HCT116 (cell line): ENCODE data around the gene GALNT15. TPM values are rescaled to one million over a fixed set of nuclear protein-coding genes. Genes with fewer than 3 reads are reported as not detected.

Experiments
- ATAC-seq: fragments of 200-7000 bp; cut with Tn5 transposase; 2 replicates; pipeline ENCODE4 v1.9.1; 2020; ENCODE audit warnings: mild to moderate bottlenecking, moderate library complexity
- BruUV-seq: library from RNA; stranded (reverse); fragments of 400-500 nt; replicated peaks from 2 replicates; lab custom pipeline; 2021; lab: Mats Ljungman, UMichigan
- CTCF ChIA-PET: fragments of 300-600 bp; sonication (Branson Sonifier 250); formaldehyde crosslinking; loops from one replicate; lab custom pipeline; 2021; ENCODE audit warnings: antibody characterized with exemption; lab: Charles Lee
- POLR2A ChIA-PET: fragments of 300-600, 350-600 bp; sonication (Branson Sonifier 250); formaldehyde crosslinking; loops from one replicate; lab custom pipeline; 2021; ENCODE audit warnings: antibody characterized with exemption; lab: Charles Lee
- RAD21 ChIA-PET, 2 experiments: fragments of 300-600 bp; sonication (Branson Sonifier 250); formaldehyde crosslinking; loops; one replicate each; lab custom pipeline; 2023; ENCODE audit warnings: low total read pairs in 2 of 2; ENCODE audit not compliant: uncharacterized antibody in 2 of 2, unreplicated experiment in 2 of 2, low non-redundant PET in 1 of 2; lab: Charles Lee
- DNase-seq: peaks from one replicate; pipeline ENCODE4 v3.0.0-alpha.2; 2010; ENCODE audit warnings: low read depth, low spot score
- H2AFZ ChIP-seq: fragments of 200-600 bp; shearing (Covaris generic), sonication (generic); 2 replicates; pipeline ENCODE4 v1.6.1; 2017; ENCODE audit warnings: low read depth, mixed run types, mixed read lengths, antibody characterized with exemption, low read length; ENCODE audit not compliant: poor library complexity, severe bottlenecking
- H3K27ac ChIP-seq: 2 replicates; pipeline ENCODE4 v1.5.1; 2012; ENCODE audit warnings: low read depth, low read length
- H3K27me3 ChIP-seq: fragments of 200-600 bp; sonication (generic); 2 replicates; pipeline ENCODE4 v1.6.1; 2016; ENCODE audit warnings: mixed run types, low read length, mixed read lengths; ENCODE audit not compliant: insufficient read depth
- H3K36me3 ChIP-seq, 2 experiments: fragments of 200-500 bp in 1 of 2; fragments of 200-600 bp in 1 of 2; sonication (Bioruptor generic) in 1 of 2; sonication (generic) in 1 of 2; 2 replicates each; pipeline versions ENCODE4 v1.5.1 to v1.6.1; 2014 to 2016; ENCODE audit warnings: low read length in 2 of 2, inconsistent platforms in 1 of 2, mixed read lengths in 1 of 2, mixed run types in 1 of 2; ENCODE audit not compliant: insufficient read depth in 2 of 2, control insufficient read depth in 1 of 2
- H3K4me1 ChIP-seq, 2 experiments: fragments of 200-600 bp in 1 of 2; sonication (generic) in 1 of 2; 2 replicates each; pipeline versions ENCODE4 v1.5.1 to v1.6.1; 2012 to 2017; ENCODE audit warnings: low read length in 2 of 2, inconsistent platforms in 1 of 2, mild to moderate bottlenecking in 1 of 2, mixed read lengths in 1 of 2, mixed run types in 1 of 2, moderate library complexity in 1 of 2; ENCODE audit not compliant: insufficient read depth in 2 of 2, control insufficient read depth in 1 of 2
- H3K4me2 ChIP-seq: fragments of 200-600 bp; sonication (generic); 2 replicates; pipeline ENCODE4 v1.6.1; 2017; ENCODE audit warnings: mixed run types, low read length, mixed read lengths
- H3K4me3 ChIP-seq, 2 experiments: fragments of 200-600 bp in 1 of 2; sonication (generic) in 1 of 2; replicated peaks in 1 of 2; 2 replicates each; pipeline ENCODE4 v1.5.1; 2011 to 2016; ENCODE audit warnings: low read length in 2 of 2, control low read depth in 1 of 2, low read depth in 1 of 2, mild to moderate bottlenecking in 1 of 2, mixed read lengths in 1 of 2, mixed run types in 1 of 2
- H3K79me2 ChIP-seq: fragments of 200-600 bp; sonication (generic); 2 replicates; pipeline ENCODE4 v1.6.1; 2017; ENCODE audit warnings: mild to moderate bottlenecking, mixed run types, low read length, moderate library complexity, mixed read lengths; ENCODE audit not compliant: insufficient read depth
- H3K9ac ChIP-seq: fragments of 200-600 bp; sonication (generic); 2 replicates; pipeline ENCODE4 v1.6.1; 2016; ENCODE audit warnings: low read length, mixed read lengths
- H3K9me2 ChIP-seq: fragments of 200-600 bp; sonication (generic), shearing (Covaris generic); 2 replicates; pipeline ENCODE4 v1.6.1; 2017; ENCODE audit warnings: mixed run types, mild to moderate bottlenecking, moderate library complexity; ENCODE audit not compliant: insufficient read depth
- H3K9me3 ChIP-seq, 2 experiments: fragments of 200-500 bp in 1 of 2; fragments of 200-600 bp in 1 of 2; sonication (Bioruptor generic) in 1 of 2; sonication (generic) in 1 of 2; 2 replicates each; pipeline ENCODE4 v1.6.1; 2014 to 2017; ENCODE audit warnings: low read length in 2 of 2, mixed read lengths in 2 of 2, inconsistent platforms in 1 of 2, low read depth in 1 of 2, mild to moderate bottlenecking in 1 of 2, mixed run types in 1 of 2, moderate library complexity in 1 of 2; ENCODE audit not compliant: control insufficient read depth in 1 of 2, insufficient read depth in 1 of 2
- H4K20me1 ChIP-seq: fragments of 200-600 bp; sonication (generic), shearing (Covaris generic); 2 replicates; pipeline ENCODE4 v1.6.1; 2017; ENCODE audit warnings: mixed run types, mild to moderate bottlenecking, moderate library complexity; ENCODE audit not compliant: insufficient read depth
- CBX3 ChIP-seq: IDR thresholded peaks from 2 replicates; pipeline ENCODE4 v1.6.1; 2012; ENCODE audit warnings: low read depth
- CEBPB ChIP-seq: IDR thresholded peaks from 2 replicates; pipeline ENCODE4 v1.6.1; 2012; ENCODE audit warnings: low read depth
- EGR1 ChIP-seq: IDR thresholded peaks from 2 replicates; pipeline ENCODE4 v1.6.1; 2012; ENCODE audit warnings: low read depth
- POLR2AphosphoS5 ChIP-seq: IDR thresholded peaks from 2 replicates; pipeline ENCODE4 v1.6.1; 2011; ENCODE audit warnings: mild to moderate bottlenecking, low read depth, low read length, moderate library complexity
- TCF7L2 ChIP-seq: IDR thresholded peaks from 2 replicates; pipeline ENCODE4 v1.7.0; 2011; ENCODE audit warnings: borderline replicate concordance, inconsistent platforms; ENCODE audit not compliant: insufficient read depth, insufficient read length; ENCODE audit errors: extremely low read depth
- YY1 ChIP-seq: IDR thresholded peaks from 2 replicates; pipeline ENCODE4 v1.6.1; 2011; ENCODE audit warnings: low read length, low read depth, moderate library complexity, mild to moderate bottlenecking; ENCODE audit not compliant: insufficient replicate concordance; ENCODE audit errors: extremely low read depth
- ZNF274 ChIP-seq: fragments of 200-500 bp; sonication (Bioruptor generic); IDR thresholded peaks from 2 replicates; pipeline ENCODE4 v1.6.1; 2014; ENCODE audit warnings: mild to moderate bottlenecking, low read depth, low read length, inconsistent platforms
- intact Hi-C: fragments of 100-400 bp; cut with micrococcal nuclease; formaldehyde crosslinking; loops from 2 replicates; pipeline ENCODE4 v1.10.0; 2022
- total RNA-seq: library from RNA; stranded (reverse); gene quantifications from one replicate; pipeline ENCODE4 v1.2.1, GENCODE V29; 2021; ENCODE audit not compliant: unreplicated experiment
- TF ChIP-seq, protein P1 (sequence below), 3 experiments: fragments of 200-600 bp in 1 of 3; sonication (generic) in 1 of 3; IDR thresholded peaks in 2 of 3; conservative IDR thresholded peaks in 1 of 3; 2 replicates each; pipeline ENCODE4 v1.5.1; 2012 to 2017; ENCODE audit warnings: low read depth in 2 of 3, low read length in 2 of 3, antibody characterized with exemption in 1 of 3, borderline replicate concordance in 1 of 3, control low read depth in 1 of 3, mild to moderate bottlenecking in 1 of 3, mixed read lengths in 1 of 3, mixed run types in 1 of 3, moderate library complexity in 1 of 3; ENCODE audit not compliant: insufficient read depth in 1 of 3
- TF ChIP-seq, protein P2 (sequence below): IDR thresholded peaks from 2 replicates; pipeline ENCODE4 v1.6.1; 2012; ENCODE audit warnings: low read depth
- TF ChIP-seq, protein P3 (sequence below): IDR thresholded peaks from 2 replicates; pipeline ENCODE4 v1.6.1; 2011; ENCODE audit warnings: mild to moderate bottlenecking, low read length, moderate library complexity; ENCODE audit not compliant: insufficient replicate concordance; ENCODE audit errors: extremely low read depth
- TF ChIP-seq, protein P4 (sequence below): IDR thresholded peaks from 2 replicates; pipeline ENCODE4 v1.6.1; 2012

GALNT15 gene
- total RNA-seq, 1 experiment from 2014 or later: 0.05 TPM

DNA sequence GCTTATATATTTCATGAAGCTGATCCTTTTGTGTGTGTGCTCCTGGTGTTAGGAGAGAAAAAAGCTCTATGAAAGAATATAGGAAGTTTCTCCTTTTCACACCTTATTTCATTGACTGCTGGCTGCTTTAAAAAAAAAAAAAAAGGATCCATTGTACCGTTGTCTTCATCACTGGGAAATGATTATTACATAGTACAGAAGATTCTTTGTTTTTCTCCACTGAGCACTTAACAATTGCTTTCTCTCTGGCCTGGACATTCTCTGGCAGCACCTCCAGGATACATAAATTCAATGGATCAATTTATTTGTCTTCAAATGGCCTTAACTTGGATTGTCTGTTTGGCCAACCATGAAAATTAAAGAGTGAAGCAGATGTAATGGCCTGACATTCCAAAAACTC lies 53.1 kb downstream of the GALNT15 start:
- Histone ChIP-seq H3K27me3 (no peaks in the 10 kb centered on the region), H3K9me2 (no peaks in the 10 kb centered on the region), H3K27ac (no peak overlapping the region), H3K36me3 (no peaks in the 10 kb centered on the region), H3K9ac (no peak overlapping the region), H4K20me1 (no peaks in the 10 kb centered on the region), H3K4me3 (no peak overlapping the region), H3K4me1 (no peaks in the 10 kb centered on the region), H3K79me2 (no peaks in the 10 kb centered on the region), H3K4me2 (no peak overlapping the region), H2AFZ (no peak overlapping the region), H3K9me3 (no peaks in the 10 kb centered on the region)
- intact Hi-C loops: no loop called here
- POLR2A ChIA-PET: no interaction called here
- ATAC-seq: no peak
- no peak for DNase-seq
- no peak for TF ChIP-seq CBX3
- TF ChIP-seq POLR2AphosphoS5: no peak
- TF ChIP-seq, protein P1, sequence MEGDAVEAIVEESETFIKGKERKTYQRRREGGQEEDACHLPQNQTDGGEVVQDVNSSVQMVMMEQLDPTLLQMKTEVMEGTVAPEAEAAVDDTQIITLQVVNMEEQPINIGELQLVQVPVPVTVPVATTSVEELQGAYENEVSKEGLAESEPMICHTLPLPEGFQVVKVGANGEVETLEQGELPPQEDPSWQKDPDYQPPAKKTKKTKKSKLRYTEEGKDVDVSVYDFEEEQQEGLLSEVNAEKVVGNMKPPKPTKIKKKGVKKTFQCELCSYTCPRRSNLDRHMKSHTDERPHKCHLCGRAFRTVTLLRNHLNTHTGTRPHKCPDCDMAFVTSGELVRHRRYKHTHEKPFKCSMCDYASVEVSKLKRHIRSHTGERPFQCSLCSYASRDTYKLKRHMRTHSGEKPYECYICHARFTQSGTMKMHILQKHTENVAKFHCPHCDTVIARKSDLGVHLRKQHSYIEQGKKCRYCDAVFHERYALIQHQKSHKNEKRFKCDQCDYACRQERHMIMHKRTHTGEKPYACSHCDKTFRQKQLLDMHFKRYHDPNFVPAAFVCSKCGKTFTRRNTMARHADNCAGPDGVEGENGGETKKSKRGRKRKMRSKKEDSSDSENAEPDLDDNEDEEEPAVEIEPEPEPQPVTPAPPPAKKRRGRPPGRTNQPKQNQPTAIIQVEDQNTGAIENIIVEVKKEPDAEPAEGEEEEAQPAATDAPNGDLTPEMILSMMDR (IDR thresholded peaks at IDR 0.05 in 2 of 3, conservative IDR thresholded peaks at IDR 0.05 in 1 of 3; ENCODE audit: borderline replicate concordance in 1 of 3, insufficient read depth in 1 of 3, low read depth in 2 of 3, low read length in 2 of 3): no peak
- TF ChIP-seq, protein P2, sequence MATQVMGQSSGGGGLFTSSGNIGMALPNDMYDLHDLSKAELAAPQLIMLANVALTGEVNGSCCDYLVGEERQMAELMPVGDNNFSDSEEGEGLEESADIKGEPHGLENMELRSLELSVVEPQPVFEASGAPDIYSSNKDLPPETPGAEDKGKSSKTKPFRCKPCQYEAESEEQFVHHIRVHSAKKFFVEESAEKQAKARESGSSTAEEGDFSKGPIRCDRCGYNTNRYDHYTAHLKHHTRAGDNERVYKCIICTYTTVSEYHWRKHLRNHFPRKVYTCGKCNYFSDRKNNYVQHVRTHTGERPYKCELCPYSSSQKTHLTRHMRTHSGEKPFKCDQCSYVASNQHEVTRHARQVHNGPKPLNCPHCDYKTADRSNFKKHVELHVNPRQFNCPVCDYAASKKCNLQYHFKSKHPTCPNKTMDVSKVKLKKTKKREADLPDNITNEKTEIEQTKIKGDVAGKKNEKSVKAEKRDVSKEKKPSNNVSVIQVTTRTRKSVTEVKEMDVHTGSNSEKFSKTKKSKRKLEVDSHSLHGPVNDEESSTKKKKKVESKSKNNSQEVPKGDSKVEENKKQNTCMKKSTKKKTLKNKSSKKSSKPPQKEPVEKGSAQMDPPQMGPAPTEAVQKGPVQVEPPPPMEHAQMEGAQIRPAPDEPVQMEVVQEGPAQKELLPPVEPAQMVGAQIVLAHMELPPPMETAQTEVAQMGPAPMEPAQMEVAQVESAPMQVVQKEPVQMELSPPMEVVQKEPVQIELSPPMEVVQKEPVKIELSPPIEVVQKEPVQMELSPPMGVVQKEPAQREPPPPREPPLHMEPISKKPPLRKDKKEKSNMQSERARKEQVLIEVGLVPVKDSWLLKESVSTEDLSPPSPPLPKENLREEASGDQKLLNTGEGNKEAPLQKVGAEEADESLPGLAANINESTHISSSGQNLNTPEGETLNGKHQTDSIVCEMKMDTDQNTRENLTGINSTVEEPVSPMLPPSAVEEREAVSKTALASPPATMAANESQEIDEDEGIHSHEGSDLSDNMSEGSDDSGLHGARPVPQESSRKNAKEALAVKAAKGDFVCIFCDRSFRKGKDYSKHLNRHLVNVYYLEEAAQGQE: no peak
- TF ChIP-seq, protein P3, sequence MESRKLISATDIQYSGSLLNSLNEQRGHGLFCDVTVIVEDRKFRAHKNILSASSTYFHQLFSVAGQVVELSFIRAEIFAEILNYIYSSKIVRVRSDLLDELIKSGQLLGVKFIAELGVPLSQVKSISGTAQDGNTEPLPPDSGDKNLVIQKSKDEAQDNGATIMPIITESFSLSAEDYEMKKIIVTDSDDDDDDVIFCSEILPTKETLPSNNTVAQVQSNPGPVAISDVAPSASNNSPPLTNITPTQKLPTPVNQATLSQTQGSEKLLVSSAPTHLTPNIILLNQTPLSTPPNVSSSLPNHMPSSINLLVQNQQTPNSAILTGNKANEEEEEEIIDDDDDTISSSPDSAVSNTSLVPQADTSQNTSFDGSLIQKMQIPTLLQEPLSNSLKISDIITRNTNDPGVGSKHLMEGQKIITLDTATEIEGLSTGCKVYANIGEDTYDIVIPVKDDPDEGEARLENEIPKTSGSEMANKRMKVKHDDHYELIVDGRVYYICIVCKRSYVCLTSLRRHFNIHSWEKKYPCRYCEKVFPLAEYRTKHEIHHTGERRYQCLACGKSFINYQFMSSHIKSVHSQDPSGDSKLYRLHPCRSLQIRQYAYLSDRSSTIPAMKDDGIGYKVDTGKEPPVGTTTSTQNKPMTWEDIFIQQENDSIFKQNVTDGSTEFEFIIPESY: no peak
- TF ChIP-seq, protein P4, sequence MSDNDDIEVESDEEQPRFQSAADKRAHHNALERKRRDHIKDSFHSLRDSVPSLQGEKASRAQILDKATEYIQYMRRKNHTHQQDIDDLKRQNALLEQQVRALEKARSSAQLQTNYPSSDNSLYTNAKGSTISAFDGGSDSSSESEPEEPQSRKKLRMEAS: no peak
- TF ChIP-seq ZNF274: no peak
- no peak for TF ChIP-seq YY1
- no peak for TF ChIP-seq TCF7L2
- TF ChIP-seq EGR1: no peak
- no peak for TF ChIP-seq CEBPB
- RAD21 ChIA-PET: no interaction called here
- CTCF ChIA-PET: no interaction called here
- BruUV-seq: no TSS peak
